IPS-15b (cell line): ENCODE data around the gene CHRM4.
"Not testable (repeated sequence)": the region's sequence is repeated elsewhere in the genome, so short reads cannot be mapped to it uniquely, and the experiment has no call there.

Experiments
- H3K27me3 ChIP-seq: one replicate; pipeline ENCODE4 v1.6.1; 2013; ENCODE audit warnings: low read length; ENCODE audit not compliant: control insufficient read depth, insufficient read depth
- H3K36me3 ChIP-seq: one replicate; pipeline ENCODE4 v1.6.1; 2013; ENCODE audit warnings: low read length; ENCODE audit not compliant: control insufficient read depth, insufficient read depth
- H3K4me1 ChIP-seq: one replicate; pipeline ENCODE4 v1.6.1; 2013; ENCODE audit warnings: mild to moderate bottlenecking, low read length; ENCODE audit not compliant: control insufficient read depth, insufficient read depth
- H3K4me3 ChIP-seq: one replicate; pipeline ENCODE4 v1.5.1; 2013; ENCODE audit warnings: low read depth, low read length
- H3K9ac ChIP-seq: one replicate; pipeline ENCODE4 v1.6.1; 2013; ENCODE audit warnings: low read depth, mild to moderate bottlenecking, low read length
- H3K9me3 ChIP-seq: one replicate; pipeline ENCODE4 v1.6.1; 2013; ENCODE audit warnings: mild to moderate bottlenecking, low read length; ENCODE audit not compliant: control insufficient read depth, insufficient read depth

The CHRM4 gene

DNA sequence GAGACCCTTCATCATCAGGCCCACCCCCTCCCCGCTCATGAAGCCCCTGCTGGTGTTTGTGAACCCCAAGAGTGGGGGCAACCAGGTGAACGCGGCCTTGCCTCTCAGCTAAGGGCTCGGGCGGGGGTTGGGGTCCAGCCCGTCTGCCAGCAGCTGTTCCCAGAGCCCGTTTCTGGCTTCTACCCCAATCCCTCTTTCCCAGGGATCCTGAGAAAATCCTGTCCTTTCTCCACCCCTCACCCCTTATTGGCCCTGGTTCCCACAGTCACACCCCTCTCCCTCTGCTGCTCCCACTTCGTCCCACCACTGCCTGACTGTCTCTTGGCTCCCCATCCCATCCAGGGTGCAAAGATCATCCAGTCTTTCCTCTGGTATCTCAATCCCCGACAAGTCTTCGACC, 19.5 kb downstream of the CHRM4 start:
- Histone ChIP-seq H3K4me1 (peaks cover 3% of the 10 kb centered on the region), H3K36me3 (peaks cover 78% of the 10 kb centered on the region)

DNA sequence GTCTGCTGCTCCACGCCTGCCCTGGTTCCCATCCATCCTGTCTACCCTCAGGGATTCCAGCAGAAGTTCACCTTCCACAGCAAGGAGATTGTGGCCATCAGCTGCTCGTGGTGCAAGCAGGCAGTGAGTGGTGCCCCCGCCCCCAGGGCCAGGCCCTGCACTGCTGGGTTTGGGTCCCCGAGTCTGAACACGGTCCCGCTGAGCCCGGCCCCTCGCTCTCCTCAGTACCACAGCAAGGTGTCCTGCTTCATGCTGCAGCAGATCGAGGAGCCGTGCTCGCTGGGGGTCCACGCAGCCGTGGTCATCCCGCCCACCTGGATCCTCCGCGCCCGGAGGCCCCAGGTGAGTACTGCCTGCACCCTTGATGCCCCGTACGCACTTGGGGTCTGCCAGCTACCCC, 20.3 kb downstream of the CHRM4 start:
- not testable (repeated sequence) for H3K9me3 ChIP-seq, H3K9ac ChIP-seq, H3K4me3 ChIP-seq, H3K4me1 ChIP-seq, H3K27me3 ChIP-seq
- H3K36me3 ChIP-seq = peaks cover 73% of the 10 kb centered on the region

More for the DNA sequence above, 19.5 kb downstream of the CHRM4 start:
- H3K9me3 ChIP-seq = no peaks in the 10 kb centered on the region
- H3K27me3 ChIP-seq = no peaks in the 10 kb centered on the region
- no peak overlapping the region for H3K9ac ChIP-seq
- H3K4me3 ChIP-seq = no peak overlapping the region

DNA sequence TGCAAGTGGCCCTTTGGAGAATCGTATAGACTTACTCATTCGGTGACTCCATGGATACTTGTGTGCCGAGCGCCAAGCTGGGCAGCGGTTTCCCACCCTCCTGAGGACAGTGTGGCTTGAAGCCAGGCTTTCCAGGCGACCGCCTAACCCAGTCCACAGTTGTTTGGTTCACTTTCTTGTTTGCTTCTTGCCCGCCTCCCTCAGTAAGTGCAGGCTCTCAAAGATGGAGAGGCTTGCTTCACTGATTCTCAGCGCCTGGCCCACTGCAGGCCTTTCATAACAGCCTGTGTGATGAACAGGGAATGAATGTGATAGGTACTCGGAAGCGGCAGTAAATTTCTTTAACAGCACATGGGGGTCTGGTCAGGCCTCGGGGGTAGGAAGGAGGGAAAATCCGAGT, 21.3 kb downstream of the CHRM4 start:
- H3K4me1 ChIP-seq = peaks cover 5% of the 10 kb centered on the region
- no peaks in the 10 kb centered on the region for H3K27me3 ChIP-seq
- peaks cover 63% of the 10 kb centered on the region for H3K36me3 ChIP-seq
- no peaks in the 10 kb centered on the region for H3K9me3 ChIP-seq
- H3K4me3 ChIP-seq = no peak overlapping the region
- H3K9ac ChIP-seq = no peak overlapping the region

DNA sequence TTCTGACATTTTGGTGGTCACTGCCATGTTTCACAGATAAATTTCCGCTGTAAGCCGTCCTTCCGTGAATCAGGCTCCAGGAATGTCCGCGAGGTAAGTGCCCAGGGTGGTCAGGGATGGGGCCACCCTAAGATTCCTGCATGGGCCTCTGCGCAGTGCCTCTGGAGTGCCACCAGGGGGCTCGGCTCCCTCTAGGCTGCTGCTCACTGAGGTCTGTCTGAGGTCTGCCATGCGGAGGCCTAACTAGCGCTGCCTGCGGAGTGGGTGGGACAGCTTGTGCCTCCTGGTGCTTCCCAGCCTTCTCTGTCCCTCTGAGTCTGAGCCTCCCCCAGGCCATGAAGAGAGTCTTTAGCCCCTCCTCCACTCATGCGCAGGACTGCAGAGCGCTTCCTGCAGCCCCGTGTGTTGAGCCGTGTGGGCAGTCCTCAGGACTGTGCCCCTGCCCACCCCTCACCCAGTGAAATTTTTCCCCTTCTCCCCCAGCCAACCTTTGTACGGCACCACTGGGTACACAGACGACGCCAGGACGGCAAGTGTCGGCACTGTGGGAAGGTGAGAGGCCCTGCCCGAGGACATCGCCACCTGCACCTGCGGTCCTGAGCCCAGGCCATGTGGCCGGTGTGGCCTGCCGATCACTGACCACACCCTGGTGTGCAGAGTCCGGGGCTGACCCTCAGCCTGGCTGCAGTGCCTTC, 22.0 kb downstream of the CHRM4 start:
- Histone ChIP-seq H3K4me1 (peaks cover 5% of the 10 kb centered on the region), H3K9ac (no peak overlapping the region), H3K36me3 (peaks cover 56% of the 10 kb centered on the region), H3K4me3 (no peak overlapping the region), H3K9me3 (no peaks in the 10 kb centered on the region), H3K27me3 (no peaks in the 10 kb centered on the region)

DNA sequence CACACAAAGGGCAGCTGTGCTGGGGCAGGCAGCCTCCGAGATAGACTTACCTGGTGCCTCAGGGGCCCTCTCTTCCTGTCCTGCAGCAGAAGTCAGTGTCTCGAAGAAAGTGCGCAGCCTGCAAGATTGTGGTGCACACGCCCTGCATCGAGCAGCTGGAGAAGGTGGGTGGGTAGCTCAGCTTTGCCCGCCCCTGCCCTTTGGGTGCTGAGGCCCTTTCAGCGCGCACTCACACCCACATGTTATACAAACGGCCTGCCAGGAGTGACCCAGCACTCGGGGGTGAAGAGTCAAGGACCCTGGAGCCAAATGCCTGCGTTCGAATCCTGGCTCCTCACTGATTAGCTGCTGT, 23.7 kb downstream of the CHRM4 start:
- peaks cover 46% of the 10 kb centered on the region for H3K36me3 ChIP-seq
- no peak overlapping the region for H3K4me3 ChIP-seq
- H3K27me3 ChIP-seq = no peaks in the 10 kb centered on the region
- H3K9ac ChIP-seq = no peak overlapping the region
- peaks cover 5% of the 10 kb centered on the region for H3K4me1 ChIP-seq
- H3K9me3 ChIP-seq = no peaks in the 10 kb centered on the region

DNA sequence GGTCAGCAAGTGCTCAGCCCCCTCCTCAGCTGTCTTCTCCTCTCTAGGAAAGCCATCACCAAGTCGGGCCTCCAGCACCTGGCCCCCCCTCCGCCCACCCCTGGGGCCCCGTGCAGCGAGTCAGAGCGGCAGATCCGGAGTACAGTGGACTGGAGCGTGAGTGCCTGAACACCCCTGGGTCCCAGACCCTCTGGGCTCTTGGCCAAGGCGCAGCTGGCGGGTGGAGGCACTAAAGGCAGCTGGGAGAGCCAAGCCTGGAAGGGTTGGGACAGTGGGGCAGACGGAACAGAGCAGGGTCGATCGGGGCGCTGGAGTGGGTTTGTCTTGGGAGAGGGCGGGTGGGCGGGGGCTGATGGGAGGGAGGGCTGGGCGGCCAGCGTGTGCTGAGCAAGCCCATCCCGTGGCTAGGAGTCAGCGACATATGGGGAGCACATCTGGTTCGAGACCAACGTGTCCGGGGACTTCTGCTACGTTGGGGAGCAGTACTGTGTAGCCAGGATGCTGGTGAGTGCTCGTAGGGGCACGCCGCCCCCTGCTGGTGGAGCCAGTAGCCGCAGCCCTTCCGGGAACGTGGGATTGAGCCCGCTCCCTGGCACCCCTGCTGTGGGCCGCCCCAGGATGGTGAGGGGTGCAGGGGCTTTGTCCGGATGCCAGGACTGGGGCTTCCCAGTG, 24.2 kb downstream of the CHRM4 start:
- H3K9me3 ChIP-seq = no peaks in the 10 kb centered on the region
- H3K4me3 ChIP-seq = no peak overlapping the region
- peaks cover 41% of the 10 kb centered on the region for H3K36me3 ChIP-seq
- no peaks in the 10 kb centered on the region for H3K27me3 ChIP-seq
- H3K4me1 ChIP-seq = peaks cover 5% of the 10 kb centered on the region
- H3K9ac ChIP-seq = no peak overlapping the region

DNA sequence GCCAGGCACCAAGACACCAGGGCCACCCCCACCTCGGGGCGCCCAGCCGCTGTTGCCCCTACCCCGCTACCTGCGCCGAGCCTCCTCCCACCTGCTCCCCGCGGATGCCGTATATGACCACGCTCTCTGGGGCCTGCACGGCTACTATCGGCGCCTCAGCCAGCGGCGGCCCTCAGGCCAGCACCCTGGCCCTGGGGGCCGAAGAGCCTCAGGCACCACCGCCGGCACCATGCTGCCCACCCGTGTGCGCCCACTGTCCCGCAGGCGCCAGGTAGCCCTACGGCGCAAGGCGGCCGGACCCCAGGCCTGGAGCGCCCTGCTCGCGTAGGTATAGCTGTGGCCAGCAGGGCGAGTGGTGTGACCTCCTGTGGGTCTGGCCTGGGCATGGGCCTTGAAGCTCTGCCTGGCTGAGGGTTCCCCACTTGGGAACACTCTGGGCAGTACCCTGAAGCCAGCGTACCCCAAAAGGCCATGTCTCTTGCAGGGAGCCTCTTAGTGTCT, 24.9 kb downstream of the CHRM4 start:
- peaks cover 5% of the 10 kb centered on the region for H3K4me1 ChIP-seq
- H3K9me3 ChIP-seq = no peaks in the 10 kb centered on the region
- H3K36me3 ChIP-seq = peaks cover 39% of the 10 kb centered on the region
- H3K4me3 ChIP-seq = no peak overlapping the region
- no peaks in the 10 kb centered on the region for H3K27me3 ChIP-seq
- H3K9ac ChIP-seq = no peak overlapping the region

DNA sequence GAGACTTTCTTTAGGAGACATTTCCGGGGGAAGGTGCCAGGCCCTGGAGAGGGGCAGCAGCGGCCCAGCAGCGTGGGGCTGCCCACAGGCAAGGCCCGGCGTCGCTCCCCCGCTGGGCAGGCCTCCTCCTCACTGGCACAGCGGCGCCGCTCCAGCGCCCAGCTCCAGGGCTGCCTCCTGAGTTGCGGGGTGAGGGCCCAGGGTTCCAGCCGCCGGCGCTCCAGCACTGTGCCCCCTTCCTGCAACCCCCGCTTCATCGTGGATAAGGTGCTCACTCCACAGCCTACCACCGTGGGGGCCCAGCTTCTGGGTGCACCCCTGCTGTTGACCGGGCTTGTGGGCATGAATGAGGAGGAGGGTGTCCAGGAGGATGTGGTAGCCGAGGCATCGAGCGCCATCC, 25.3 kb downstream of the CHRM4 start:
- H3K4me3 ChIP-seq = no peak overlapping the region
- no peaks in the 10 kb centered on the region for H3K9me3 ChIP-seq
- H3K27me3 ChIP-seq = no peaks in the 10 kb centered on the region
- H3K9ac ChIP-seq = no peak overlapping the region
- H3K36me3 ChIP-seq = peaks cover 35% of the 10 kb centered on the region
- peaks cover 7% of the 10 kb centered on the region for H3K4me1 ChIP-seq

DNA sequence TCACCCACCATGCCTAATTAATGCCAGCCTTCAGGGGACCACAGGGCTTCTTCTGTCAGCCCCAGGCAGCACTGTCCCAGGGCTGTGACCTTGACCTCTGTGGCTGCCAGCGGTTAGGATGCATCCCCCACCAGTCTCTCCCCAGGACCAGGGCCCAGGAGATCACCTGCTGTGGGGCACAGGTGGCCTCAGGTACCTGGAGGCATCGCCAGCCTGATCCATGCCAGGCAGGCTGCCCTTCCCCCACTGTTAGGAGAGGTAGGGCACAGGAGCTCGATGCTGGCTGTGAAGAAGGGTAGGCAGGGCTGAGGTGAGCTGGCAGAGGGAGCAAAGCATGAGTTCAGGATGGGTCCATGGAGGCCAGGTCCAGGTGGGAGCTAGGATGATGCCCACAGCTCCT, 26.8 kb downstream of the CHRM4 start:
- Histone ChIP-seq H3K4me1 (peaks cover 7% of the 10 kb centered on the region), H3K27me3 (no peaks in the 10 kb centered on the region), H3K9me3 (no peaks in the 10 kb centered on the region), H3K4me3 (no peak overlapping the region), H3K9ac (no peak overlapping the region), H3K36me3 (peaks cover 24% of the 10 kb centered on the region)

DNA sequence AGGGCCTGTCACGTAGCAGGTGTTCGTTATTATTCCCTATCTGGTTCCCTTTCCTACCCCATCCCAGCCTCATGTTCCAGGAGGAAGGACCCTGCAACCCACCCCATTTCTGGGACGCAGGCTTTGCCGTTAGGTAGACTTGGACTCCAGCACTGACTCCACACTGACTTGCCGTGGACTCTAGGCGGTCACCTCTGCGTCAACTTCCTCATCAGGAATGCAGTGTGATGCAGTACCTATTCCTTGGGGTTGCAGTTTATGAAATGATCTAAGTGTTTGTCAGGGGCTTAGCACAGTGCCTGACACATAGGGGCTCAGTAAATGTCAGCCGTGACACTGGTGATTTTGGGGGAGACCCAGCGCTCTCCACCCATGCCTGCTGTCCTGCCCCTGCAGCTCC, 27.5 kb downstream of the CHRM4 start:
- Histone ChIP-seq H3K9ac (no peak overlapping the region), H3K36me3 (peaks cover 19% of the 10 kb centered on the region), H3K27me3 (no peaks in the 10 kb centered on the region), H3K4me1 (peaks cover 5% of the 10 kb centered on the region), H3K4me3 (no peak overlapping the region), H3K9me3 (no peaks in the 10 kb centered on the region)

DNA sequence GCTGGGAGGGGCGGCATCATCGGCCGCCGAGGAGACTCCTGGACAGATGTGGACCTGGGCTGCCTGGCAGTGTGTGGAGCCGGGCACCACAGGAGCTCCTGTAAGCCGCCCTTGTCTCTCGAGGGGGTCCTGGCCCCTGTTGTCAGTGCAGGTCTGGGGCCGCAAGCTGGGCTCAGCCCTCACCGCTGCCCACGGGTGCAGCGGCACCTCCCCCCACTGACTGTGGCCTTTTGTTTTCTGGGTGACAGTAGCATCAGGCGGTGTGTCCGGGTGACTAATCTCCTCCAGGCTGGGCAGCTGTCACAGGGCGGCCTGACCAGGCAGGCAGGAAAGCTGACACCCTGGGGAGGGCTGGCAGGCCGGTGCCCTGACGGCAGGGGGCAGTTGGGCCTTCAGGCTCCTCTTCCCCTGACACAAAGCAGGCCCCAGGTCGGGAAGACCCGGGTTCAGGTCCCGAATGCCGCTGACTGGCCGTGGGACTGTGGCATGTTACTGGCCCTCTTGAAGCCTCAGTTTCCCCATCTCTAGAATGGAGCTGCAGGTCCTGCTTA, 28.0 kb downstream of the CHRM4 start:
- Histone ChIP-seq H3K4me3 (no peak overlapping the region), H3K27me3 (no peaks in the 10 kb centered on the region), H3K9ac (no peak overlapping the region), H3K4me1 (peaks cover 5% of the 10 kb centered on the region), H3K36me3 (peaks cover 15% of the 10 kb centered on the region), H3K9me3 (no peaks in the 10 kb centered on the region)

DNA sequence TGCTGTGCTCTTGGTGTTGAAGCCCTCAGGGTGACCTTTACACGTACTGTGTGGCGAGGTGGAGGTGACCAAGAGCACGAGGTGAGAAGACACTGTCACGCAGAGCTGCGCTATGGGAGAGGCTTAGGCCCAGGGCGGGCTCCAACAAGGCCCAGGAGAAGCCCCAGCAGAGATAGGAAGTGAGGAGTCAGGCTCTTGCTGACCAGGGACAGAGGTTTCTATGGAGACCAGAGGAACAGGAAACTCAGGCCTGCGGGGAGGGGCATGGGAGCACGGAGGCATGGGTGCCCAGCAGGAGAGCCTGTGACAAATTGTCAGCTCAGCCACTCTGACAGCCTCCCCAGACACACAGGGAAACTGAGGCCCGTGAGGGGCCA, 28.6 kb downstream of the CHRM4 start:
- Histone ChIP-seq H3K4me3 (no peak overlapping the region), H3K36me3 (peaks cover 10% of the 10 kb centered on the region), H3K27me3 (no peaks in the 10 kb centered on the region), H3K9me3 (no peaks in the 10 kb centered on the region), H3K4me1 (peaks cover 5% of the 10 kb centered on the region), H3K9ac (no peak overlapping the region)
